Measurements from ENCODE around the gene WNT1.

DNA sequence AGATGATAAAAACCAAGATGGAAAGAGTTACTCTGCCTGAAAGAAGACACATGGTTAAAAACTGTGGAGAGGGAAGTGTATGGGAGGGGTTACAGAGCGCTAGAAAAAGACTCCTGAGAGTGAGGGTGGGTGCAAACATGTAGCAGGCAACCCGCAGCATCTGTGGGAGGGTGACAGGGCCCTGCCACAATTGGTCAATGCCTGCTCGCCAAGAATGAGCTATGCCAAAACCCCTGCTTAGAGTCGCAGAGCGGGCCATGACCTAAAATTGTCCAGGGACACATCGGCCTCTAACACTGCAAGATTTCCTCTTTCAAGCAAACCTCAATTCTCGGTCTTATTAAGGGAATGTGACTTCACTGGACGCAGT lies 39.8 kb downstream of the WNT1 start:
- no peak for TF ChIP-seq POLR2A (IDR thresholded peaks at IDR 0.05)
- TF ChIP-seq, protein P1, sequence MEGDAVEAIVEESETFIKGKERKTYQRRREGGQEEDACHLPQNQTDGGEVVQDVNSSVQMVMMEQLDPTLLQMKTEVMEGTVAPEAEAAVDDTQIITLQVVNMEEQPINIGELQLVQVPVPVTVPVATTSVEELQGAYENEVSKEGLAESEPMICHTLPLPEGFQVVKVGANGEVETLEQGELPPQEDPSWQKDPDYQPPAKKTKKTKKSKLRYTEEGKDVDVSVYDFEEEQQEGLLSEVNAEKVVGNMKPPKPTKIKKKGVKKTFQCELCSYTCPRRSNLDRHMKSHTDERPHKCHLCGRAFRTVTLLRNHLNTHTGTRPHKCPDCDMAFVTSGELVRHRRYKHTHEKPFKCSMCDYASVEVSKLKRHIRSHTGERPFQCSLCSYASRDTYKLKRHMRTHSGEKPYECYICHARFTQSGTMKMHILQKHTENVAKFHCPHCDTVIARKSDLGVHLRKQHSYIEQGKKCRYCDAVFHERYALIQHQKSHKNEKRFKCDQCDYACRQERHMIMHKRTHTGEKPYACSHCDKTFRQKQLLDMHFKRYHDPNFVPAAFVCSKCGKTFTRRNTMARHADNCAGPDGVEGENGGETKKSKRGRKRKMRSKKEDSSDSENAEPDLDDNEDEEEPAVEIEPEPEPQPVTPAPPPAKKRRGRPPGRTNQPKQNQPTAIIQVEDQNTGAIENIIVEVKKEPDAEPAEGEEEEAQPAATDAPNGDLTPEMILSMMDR (IDR thresholded peaks at IDR 0.05) = no peak
